HTERT RPE-1 (cell line): ENCODE data around the gene LPCAT2.

Experiments used
- in situ Hi-C: fragments of 300-500 bp; cut with MboI; formaldehyde crosslinking; loops from 4 replicates; pipeline ENCODE4 v1.14.3; 2020; ENCODE audit warnings: low sequenced_read_pairs

Gene LPCAT2

GRCh38 chr16:55508941-55509931 is at the start of gene LPCAT2:
LPCAT2 (plus strand) TSS chr16:55509072; CDS start chr16:55509182, 110 bp downstream.
- in situ Hi-C loops, result no loop called here

GRCh38 chr16:55462241-55462640 is 46.6 kb upstream of the LPCAT2 start:
- in situ Hi-C loops, result no loop called here

GRCh38 chr16:55464375-55464774 is 44.5 kb upstream of the LPCAT2 start:
- in situ Hi-C loops, result no loop called here

- in situ Hi-C loops, result no loop called here
These were observed 43.6 kb upstream of the LPCAT2 start for GRCh38 chr16:55465077-55465896.

GRCh38 chr16:55466209-55466608 is 42.7 kb upstream of the LPCAT2 start:
- in situ Hi-C loops, result no loop called here

- in situ Hi-C loops, result no loop called here
These were observed 41.0 kb upstream of the LPCAT2 start for GRCh38 chr16:55467898-55468297.

- in situ Hi-C loops, result no loop called here
These were observed 40.4 kb upstream of the LPCAT2 start for GRCh38 chr16:55468352-55468990.

- in situ Hi-C loops, result no loop called here
These were observed 38.9 kb upstream of the LPCAT2 start for GRCh38 chr16:55469821-55470532.

- in situ Hi-C loops, result no loop called here
These were observed 38.1 kb upstream of the LPCAT2 start for GRCh38 chr16:55470533-55471371.

- in situ Hi-C loops, result no loop called here
These were observed 37.3 kb upstream of the LPCAT2 start for GRCh38 chr16:55471448-55472097.

- in situ Hi-C loops, result no loop called here
These were observed 35.3 kb upstream of the LPCAT2 start for GRCh38 chr16:55473587-55473986.

GRCh38 chr16:55474821-55475220 is 34.1 kb upstream of the LPCAT2 start:
- in situ Hi-C loops, result no loop called here

GRCh38 chr16:55475919-55476318 is 33.0 kb upstream of the LPCAT2 start:
- in situ Hi-C loops, result no loop called here

- in situ Hi-C loops, result no loop called here
These were observed 32.0 kb upstream of the LPCAT2 start for GRCh38 chr16:55476625-55477533.

- in situ Hi-C loops, result no loop called here
These were observed 31.1 kb upstream of the LPCAT2 start for GRCh38 chr16:55477736-55478135.

GRCh38 chr16:55478827-55479429 is 29.9 kb upstream of the LPCAT2 start, which contains the start of gene MMP2:
MMP2 (plus strand) TSS chr16:55479198; CDS start chr16:55479480, 282 bp downstream.
- in situ Hi-C loops, result no loop called here

GRCh38 chr16:55479430-55480140 is 29.3 kb upstream of the LPCAT2 start:
- in situ Hi-C loops, result no loop called here
